OCI-LY1 (cell line): Measurements from ENCODE around the gene EXD3.

Source experiments
- EZH2 ChIP-seq: fragments of 200-600 bp; sonication (generic), shearing (Covaris generic); IDR thresholded peaks from 2 replicates; pipeline ENCODE4 v1.8.0; 2017; ENCODE audit warnings: borderline replicate concordance, mixed run types, mild to moderate bottlenecking, antibody characterized with exemption, low read length, moderate library complexity, mixed read lengths
- TF ChIP-seq, protein P1 (sequence below): fragments of 200-600 bp; sonication (generic), shearing (Covaris generic); IDR thresholded peaks from 2 replicates; pipeline ENCODE4 v1.5.1; 2017; ENCODE audit warnings: mild to moderate bottlenecking, antibody characterized with exemption, low read length, moderate library complexity, mixed read lengths

DNA sequence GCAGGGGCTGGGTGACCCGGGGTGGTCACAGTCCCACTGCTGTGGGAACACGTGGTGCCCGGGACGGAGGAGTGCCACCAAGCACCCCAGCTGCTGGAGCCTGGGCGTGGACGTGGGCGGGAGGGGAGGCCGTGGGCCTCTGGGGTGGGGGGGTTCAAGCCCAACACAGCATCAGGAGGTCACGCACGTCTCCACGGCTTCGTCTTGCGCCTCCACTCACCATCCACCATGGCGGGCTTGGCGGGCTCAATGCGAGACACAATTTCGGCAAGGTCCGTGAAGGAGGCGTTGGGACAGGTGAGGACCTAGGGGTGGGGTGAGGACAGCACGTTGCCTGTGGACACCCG, 38.3 kb upstream of the EXD3 start:
- TF ChIP-seq, protein P1, sequence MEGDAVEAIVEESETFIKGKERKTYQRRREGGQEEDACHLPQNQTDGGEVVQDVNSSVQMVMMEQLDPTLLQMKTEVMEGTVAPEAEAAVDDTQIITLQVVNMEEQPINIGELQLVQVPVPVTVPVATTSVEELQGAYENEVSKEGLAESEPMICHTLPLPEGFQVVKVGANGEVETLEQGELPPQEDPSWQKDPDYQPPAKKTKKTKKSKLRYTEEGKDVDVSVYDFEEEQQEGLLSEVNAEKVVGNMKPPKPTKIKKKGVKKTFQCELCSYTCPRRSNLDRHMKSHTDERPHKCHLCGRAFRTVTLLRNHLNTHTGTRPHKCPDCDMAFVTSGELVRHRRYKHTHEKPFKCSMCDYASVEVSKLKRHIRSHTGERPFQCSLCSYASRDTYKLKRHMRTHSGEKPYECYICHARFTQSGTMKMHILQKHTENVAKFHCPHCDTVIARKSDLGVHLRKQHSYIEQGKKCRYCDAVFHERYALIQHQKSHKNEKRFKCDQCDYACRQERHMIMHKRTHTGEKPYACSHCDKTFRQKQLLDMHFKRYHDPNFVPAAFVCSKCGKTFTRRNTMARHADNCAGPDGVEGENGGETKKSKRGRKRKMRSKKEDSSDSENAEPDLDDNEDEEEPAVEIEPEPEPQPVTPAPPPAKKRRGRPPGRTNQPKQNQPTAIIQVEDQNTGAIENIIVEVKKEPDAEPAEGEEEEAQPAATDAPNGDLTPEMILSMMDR: no peak
- TF ChIP-seq EZH2: no peak
